Breast epithelium (tissue), 4 donors: ENCODE results near the gene CXCR6. TPM values are rescaled to one million over a fixed set of nuclear protein-coding genes. Genes with fewer than 3 reads are reported as not detected.
A peak's percentile ranks its signal among the peaks of the same experiment; 100 is the strongest.

Experiments used
- DNase-seq, 2 donors: peaks; one replicate each; pipeline ENCODE4 v3.0.0-alpha.2; 2019; ENCODE audit warnings: low spot score in 2 of 2
- H3K27ac ChIP-seq, 2 donors: fragments of 200-600 bp; sonication (generic) in 1 of 2; one replicate each; pipeline ENCODE4 v1.5.1; 2016 to 2019; ENCODE audit warnings: mild to moderate bottlenecking in 1 of 2
- H3K27me3 ChIP-seq, 2 donors: fragments of 200-600 bp; sonication (generic) in 1 of 2; one replicate each; pipeline versions ENCODE4 v1.5.1 to v1.6.0; 2017 to 2019; ENCODE audit warnings: control low read depth in 1 of 2, mild to moderate bottlenecking in 1 of 2
- H3K36me3 ChIP-seq: fragments of 200-600 bp; one replicate; pipeline ENCODE4 v1.5.1; 2019
- H3K4me1 ChIP-seq, 2 donors: fragments of 200-600 bp; sonication (generic); one replicate each; pipeline ENCODE4 v1.5.1; 2016 to 2019; ENCODE audit warnings: control low read depth in 1 of 2
- H3K4me3 ChIP-seq, 3 donors: fragments of 200-600 bp; sonication (generic); 1 replicate in 2 of 3; 2 replicates in 1 of 3; pipeline ENCODE4 v1.5.1; 2016 to 2019; ENCODE audit warnings: mild to moderate bottlenecking in 3 of 3, moderate library complexity in 2 of 3
- H3K9me3 ChIP-seq, 2 donors: fragments of 200-600 bp; sonication (generic) in 1 of 2; one replicate each; pipeline ENCODE4 v1.5.1; 2016 to 2019; ENCODE audit warnings: control low read depth in 1 of 2
- POLR2A ChIP-seq: fragments of 450-650 bp; IDR thresholded peaks from one replicate; pipeline ENCODE4 v1.6.1; 2016; ENCODE audit warnings: antibody characterized with exemption, mild to moderate bottlenecking, moderate library complexity
- POLR2AphosphoS5 ChIP-seq, 3 donors: sonication (generic); formaldehyde crosslinking; IDR thresholded peaks; one replicate each; pipeline ENCODE4 v1.6.1; 2017; ENCODE audit warnings: antibody characterized with exemption in 3 of 3
- intact Hi-C: fragments of 100-400 bp; cut with DNase I; formaldehyde crosslinking; loops from one replicate; pipeline ENCODE4 v1.15.1; 2023; ENCODE audit warnings: low total_unique reads
- total RNA-seq, 3 donors: library from RNA; depleted of rRNA; stranded (reverse); fragments of >200 nt; gene quantifications; one replicate each; pipeline ENCODE4 v1.1.0, GENCODE V29; 2016
- TF ChIP-seq, protein P1 (sequence below), 3 donors: fragments of 450-650 bp; IDR thresholded peaks; one replicate each; pipeline ENCODE4 v1.5.1; 2016 to 2017; ENCODE audit warnings: antibody characterized with exemption in 3 of 3, mild to moderate bottlenecking in 3 of 3, moderate library complexity in 3 of 3

Gene CXCR6
- total RNA-seq, 3 donors from 2014 or later = 0.64 to 4.5 (median 4.3) TPM

GRCh38 chr3:45984331-45985312 lies 41.4 kb downstream of the CXCR6 start:
- no peak for DNase-seq
- H3K4me1 ChIP-seq = peaks cover 16 to 55% of the 10 kb centered on the region in 2 donors
- intact Hi-C loops = no loop called here

GRCh38 chr3:45985532-45986302 lies 42.5 kb downstream of the CXCR6 start:
- Histone ChIP-seq H3K4me1 (peaks cover 16 to 55% of the 10 kb centered on the region in 2 donors), H3K9me3 (no peaks in the 10 kb centered on the region), H3K27ac (peak overlapping the region; percentile 81), H3K36me3 (no peaks in the 10 kb centered on the region), H3K4me3 (no peak overlapping the region), H3K27me3 (no peaks in the 10 kb centered on the region)
- intact Hi-C loops = no loop called here
- DNase-seq = no peak
- TF ChIP-seq POLR2A (no peak), POLR2AphosphoS5 (IDR thresholded peaks at IDR 0.05) (no peak)
- TF ChIP-seq, protein P1, sequence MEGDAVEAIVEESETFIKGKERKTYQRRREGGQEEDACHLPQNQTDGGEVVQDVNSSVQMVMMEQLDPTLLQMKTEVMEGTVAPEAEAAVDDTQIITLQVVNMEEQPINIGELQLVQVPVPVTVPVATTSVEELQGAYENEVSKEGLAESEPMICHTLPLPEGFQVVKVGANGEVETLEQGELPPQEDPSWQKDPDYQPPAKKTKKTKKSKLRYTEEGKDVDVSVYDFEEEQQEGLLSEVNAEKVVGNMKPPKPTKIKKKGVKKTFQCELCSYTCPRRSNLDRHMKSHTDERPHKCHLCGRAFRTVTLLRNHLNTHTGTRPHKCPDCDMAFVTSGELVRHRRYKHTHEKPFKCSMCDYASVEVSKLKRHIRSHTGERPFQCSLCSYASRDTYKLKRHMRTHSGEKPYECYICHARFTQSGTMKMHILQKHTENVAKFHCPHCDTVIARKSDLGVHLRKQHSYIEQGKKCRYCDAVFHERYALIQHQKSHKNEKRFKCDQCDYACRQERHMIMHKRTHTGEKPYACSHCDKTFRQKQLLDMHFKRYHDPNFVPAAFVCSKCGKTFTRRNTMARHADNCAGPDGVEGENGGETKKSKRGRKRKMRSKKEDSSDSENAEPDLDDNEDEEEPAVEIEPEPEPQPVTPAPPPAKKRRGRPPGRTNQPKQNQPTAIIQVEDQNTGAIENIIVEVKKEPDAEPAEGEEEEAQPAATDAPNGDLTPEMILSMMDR (IDR thresholded peaks at IDR 0.05) = no peak

More at GRCh38 chr3:45984331-45985312, 41.4 kb downstream of the CXCR6 start:
- Histone ChIP-seq H3K27me3 (no peaks in the 10 kb centered on the region), H3K27ac (peak overlapping the region; percentile 81), H3K4me3 (no peak overlapping the region), H3K36me3 (no peaks in the 10 kb centered on the region), H3K9me3 (no peaks in the 10 kb centered on the region)
- TF ChIP-seq, protein P1 (IDR thresholded peaks at IDR 0.05) = no peak
- no peak for TF ChIP-seq POLR2AphosphoS5 (IDR thresholded peaks at IDR 0.05)
- TF ChIP-seq POLR2A = no peak

- Histone ChIP-seq H3K27ac (peak overlapping the region; percentile 81), H3K9me3 (no peaks in the 10 kb centered on the region), H3K36me3 (no peaks in the 10 kb centered on the region), H3K4me1 (peaks cover 16 to 55% of the 10 kb centered on the region in 2 donors), H3K4me3 (no peak overlapping the region), H3K27me3 (no peaks in the 10 kb centered on the region)
- TF ChIP-seq, protein P1 (IDR thresholded peaks at IDR 0.05) = no peak
- DNase-seq = peak; percentile 42 to 60
- intact Hi-C loops = no loop called here
Measured at GRCh38 chr3:45986303-45986982, 43.2 kb downstream of the CXCR6 start.

DNA sequence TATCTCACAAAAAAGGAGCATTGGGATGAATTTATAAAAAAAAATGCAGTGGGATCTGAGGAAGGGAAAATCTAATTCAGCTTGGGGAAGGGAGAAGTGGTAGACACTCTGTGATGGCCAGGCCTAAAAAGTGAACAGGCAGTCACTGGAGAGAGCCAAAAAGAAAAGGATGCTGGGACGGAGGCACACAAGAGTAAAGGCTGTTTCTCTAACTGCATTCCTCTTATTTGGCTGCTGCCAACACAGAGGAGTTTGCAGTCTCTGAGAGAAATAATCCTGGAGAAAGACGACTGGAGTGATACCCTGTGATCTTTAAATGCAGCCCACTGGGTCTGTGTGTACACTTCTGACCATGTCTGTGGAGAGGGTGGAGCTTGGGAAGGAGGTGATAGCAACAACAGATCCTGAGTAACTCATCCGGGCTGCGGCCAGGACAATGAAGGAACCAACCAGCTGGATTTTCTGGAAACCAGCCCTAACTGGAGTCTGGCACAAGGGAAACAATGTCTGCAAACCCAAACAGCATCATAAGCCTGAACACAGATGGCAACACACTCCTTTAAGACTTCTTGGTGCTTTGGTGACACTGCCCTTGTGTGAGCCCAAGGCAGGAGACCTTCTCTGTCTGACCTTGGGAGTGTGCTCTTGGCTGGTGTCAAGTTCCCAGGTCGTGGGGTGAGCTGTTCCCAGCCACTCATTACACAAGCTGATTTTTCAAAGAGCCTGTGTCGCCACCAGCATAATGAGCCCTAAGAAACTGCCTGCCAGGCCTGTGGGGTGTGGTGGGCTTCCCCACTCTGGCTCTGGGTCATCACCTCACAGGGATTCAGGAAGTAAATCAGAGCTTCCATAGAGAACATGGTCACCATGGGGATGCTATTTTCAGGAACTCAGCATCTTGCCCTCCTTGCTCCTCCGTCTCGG lies 44.4 kb downstream of the CXCR6 start:
- Histone ChIP-seq H3K27ac (peak overlapping the region; percentile 81), H3K36me3 (no peaks in the 10 kb centered on the region), H3K4me1 (peaks cover 16 to 55% of the 10 kb centered on the region in 2 donors), H3K4me3 (no peak overlapping the region), H3K9me3 (no peaks in the 10 kb centered on the region), H3K27me3 (no peaks in the 10 kb centered on the region)
- DNase-seq = no peak
- intact Hi-C loops = no loop called here
- no peak for TF ChIP-seq POLR2A
- TF ChIP-seq, protein P1 (IDR thresholded peaks at IDR 0.05) = no peak
- no peak for TF ChIP-seq POLR2AphosphoS5 (IDR thresholded peaks at IDR 0.05)
